ENCODE data around the gene TMEM178A.
A peak's percentile ranks its signal among the peaks of the same experiment; 100 is the strongest.
"Not testable (repeated sequence)": the region's sequence is repeated elsewhere in the genome, so short reads cannot be mapped to it uniquely, and the experiment has no call there.

The TMEM178A gene

GRCh38 chr2:39725401-39725800 is 59.7 kb downstream of the TMEM178A start:
- H3K36me3 ChIP-seq (ENCODE audit: insufficient read depth, low read length) = no peaks in the 10 kb centered on the region

GRCh38 chr2:39728085-39728484 is 62.4 kb downstream of the TMEM178A start:
- not testable (repeated sequence) for H3K36me3 ChIP-seq (ENCODE audit: insufficient read depth, low read length); H3K79me2 ChIP-seq (ENCODE audit: insufficient read depth, low read length); H3K9me3 ChIP-seq (ENCODE audit: insufficient read depth, low read length, severe bottlenecking); H3K4me3 ChIP-seq (ENCODE audit: low read depth in 1 of 2, low read length in 2 of 2); H3K9ac ChIP-seq (ENCODE audit: low read depth, low read length); H2AFZ ChIP-seq (ENCODE audit: low read depth, low read length); H3K4me2 ChIP-seq (ENCODE audit: insufficient read depth, low read length); H3K27ac ChIP-seq (ENCODE audit: low read length); H3K27me3 ChIP-seq (ENCODE audit: insufficient read depth, low read length, poor library complexity); H4K20me1 ChIP-seq (ENCODE audit: insufficient read depth, low read length)
- peak; percentile 58 for DNase-seq
- peaks cover 16% of the 10 kb centered on the region for H3K4me1 ChIP-seq (ENCODE audit: insufficient read depth, low read length)
- ATAC-seq (ENCODE audit: insufficient read depth, low read depth) = peak; percentile 86

More at GRCh38 chr2:39725401-39725800, 59.7 kb downstream of the TMEM178A start:
- DNase-seq (no peak), ATAC-seq (ENCODE audit: insufficient read depth, low read depth) (no peak)
- Histone ChIP-seq H4K20me1 (ENCODE audit: insufficient read depth, low read length) (no peaks in the 10 kb centered on the region), H3K79me2 (ENCODE audit: insufficient read depth, low read length) (no peaks in the 10 kb centered on the region), H3K27ac (ENCODE audit: low read length) (no peak overlapping the region), H3K4me1 (ENCODE audit: insufficient read depth, low read length) (peaks cover 16% of the 10 kb centered on the region), H3K4me2 (ENCODE audit: insufficient read depth, low read length) (no peak overlapping the region), H3K27me3 (ENCODE audit: insufficient read depth, low read length, poor library complexity) (no peaks in the 10 kb centered on the region), H3K9me3 (ENCODE audit: insufficient read depth, low read length, severe bottlenecking) (no peaks in the 10 kb centered on the region), H3K9ac (ENCODE audit: low read depth, low read length) (no peak overlapping the region), H3K4me3 (ENCODE audit: low read depth in 1 of 2, low read length in 2 of 2) (no peak overlapping the region), H2AFZ (ENCODE audit: low read depth, low read length) (no peak overlapping the region)
- no peak for TF ChIP-seq EZH2 (IDR thresholded peaks at IDR 0.05; ENCODE audit: borderline replicate concordance, low read depth, low read length, severe bottlenecking)
- TF ChIP-seq CTCF (IDR thresholded peaks at IDR 0.05; ENCODE audit: borderline replicate concordance, extremely low read depth, low read length, poor library complexity, severe bottlenecking) = no peak

GRCh38 chr2:39728941-39729351 is 63.2 kb downstream of the TMEM178A start:
- Histone ChIP-seq H4K20me1 (ENCODE audit: insufficient read depth, low read length) (no peaks in the 10 kb centered on the region), H3K79me2 (ENCODE audit: insufficient read depth, low read length) (no peaks in the 10 kb centered on the region), H3K27me3 (ENCODE audit: insufficient read depth, low read length, poor library complexity) (no peaks in the 10 kb centered on the region), H3K4me1 (ENCODE audit: insufficient read depth, low read length) (peaks cover 16% of the 10 kb centered on the region), H3K9me3 (ENCODE audit: insufficient read depth, low read length, severe bottlenecking) (no peaks in the 10 kb centered on the region), H3K27ac (ENCODE audit: low read length) (no peak overlapping the region), H2AFZ (ENCODE audit: low read depth, low read length) (no peak overlapping the region), H3K4me3 (ENCODE audit: low read depth in 1 of 2, low read length in 2 of 2) (no peak overlapping the region), H3K4me2 (ENCODE audit: insufficient read depth, low read length) (no peak overlapping the region), H3K36me3 (ENCODE audit: insufficient read depth, low read length) (peaks cover 5% of the 10 kb centered on the region; the same call in 1 of the 2 replicates), H3K9ac (ENCODE audit: low read depth, low read length) (no peak overlapping the region)
- peak; percentile 53 for ATAC-seq (ENCODE audit: insufficient read depth, low read depth)
- no peak for TF ChIP-seq EZH2 (IDR thresholded peaks at IDR 0.05; ENCODE audit: borderline replicate concordance, low read depth, low read length, severe bottlenecking)
- peak; percentile 64 for TF ChIP-seq CTCF (IDR thresholded peaks at IDR 0.05; ENCODE audit: borderline replicate concordance, extremely low read depth, low read length, poor library complexity, severe bottlenecking)
- DNase-seq = peak; percentile 36

- TF ChIP-seq CTCF (IDR thresholded peaks at IDR 0.05; ENCODE audit: borderline replicate concordance, extremely low read depth, low read length, poor library complexity, severe bottlenecking) (no peak), EZH2 (IDR thresholded peaks at IDR 0.05; ENCODE audit: borderline replicate concordance, low read depth, low read length, severe bottlenecking) (no peak)
- ATAC-seq (ENCODE audit: insufficient read depth, low read depth) (no peak), DNase-seq (no peak)
- Histone ChIP-seq H3K9ac (ENCODE audit: low read depth, low read length) (no peak overlapping the region), H3K36me3 (ENCODE audit: insufficient read depth, low read length) (peaks cover 14% of the 10 kb centered on the region), H3K9me3 (ENCODE audit: insufficient read depth, low read length, severe bottlenecking) (no peaks in the 10 kb centered on the region), H3K79me2 (ENCODE audit: insufficient read depth, low read length) (no peaks in the 10 kb centered on the region), H3K4me1 (ENCODE audit: insufficient read depth, low read length) (peaks cover 16% of the 10 kb centered on the region), H3K4me3 (ENCODE audit: low read depth in 1 of 2, low read length in 2 of 2) (no peak overlapping the region), H3K27me3 (ENCODE audit: insufficient read depth, low read length, poor library complexity) (no peaks in the 10 kb centered on the region), H3K4me2 (ENCODE audit: insufficient read depth, low read length) (no peak overlapping the region), H3K27ac (ENCODE audit: low read length) (no peak overlapping the region), H2AFZ (ENCODE audit: low read depth, low read length) (no peak overlapping the region), H4K20me1 (ENCODE audit: insufficient read depth, low read length) (no peaks in the 10 kb centered on the region)
These were observed 64.6 kb downstream of the TMEM178A start for GRCh38 chr2:39730276-39730675.
